SK-N-SH (cell line): ENCODE measurements around the gene FCER1A. TPM values are rescaled to one million over a fixed set of nuclear protein-coding genes. Genes with fewer than 3 reads are reported as not detected.

Experiments
- CTCF ChIA-PET: fragments of 300-600, 350-600 bp; formaldehyde crosslinking; extraction: SDS; loops from one replicate; lab custom pipeline; 2021; lab: Yijun Ruan, JAX
- POLR2A ChIA-PET: fragments of 350-600 bp; sonication (Branson Sonifier 250); formaldehyde crosslinking; extraction: SDS; loops from one replicate; lab custom pipeline; 2020; ENCODE audit warnings: antibody characterized with exemption, inconsistent platforms; lab: Yijun Ruan, JAX
- DNase-seq: peaks from one replicate; pipeline ENCODE4 v3.0.0; 2012
- H2AFZ ChIP-seq: fragments of 200-600 bp; sonication (generic); 2 replicates; pipeline ENCODE4 v1.8.1; 2016; ENCODE audit warnings: antibody characterized with exemption, mild to moderate bottlenecking, low read depth
- H3F3A ChIP-seq: fragments of 200-600 bp; sonication (generic); replicated peaks from 2 replicates; pipeline ENCODE3; 2016; ENCODE audit warnings: antibody characterized with exemption, mild to moderate bottlenecking; ENCODE audit not compliant: insufficient read depth
- H3K27ac ChIP-seq, 2 experiments: fragments of 200-500 bp in 1 of 2; fragments of 200-600 bp in 1 of 2; sonication (Bioruptor generic) in 1 of 2; sonication (generic), shearing (Covaris generic) in 1 of 2; 2 replicates each; pipeline versions ENCODE4 v1.5.1 to v1.6.1; 2014 to 2016; ENCODE audit warnings: low read depth in 2 of 2, inconsistent platforms in 1 of 2, low read length in 1 of 2, mild to moderate bottlenecking in 1 of 2, mixed read lengths in 1 of 2
- H3K27me3 ChIP-seq: fragments of 200-600 bp; sonication (generic), shearing (Covaris generic); 2 replicates; pipeline ENCODE4 v1.6.1; 2016; ENCODE audit warnings: mixed run types; ENCODE audit not compliant: insufficient read depth
- H3K36me3 ChIP-seq, 2 experiments: fragments of 200-500 bp in 1 of 2; fragments of 200-600 bp in 1 of 2; sonication (Bioruptor generic) in 1 of 2; sonication (generic) in 1 of 2; replicated peaks in 1 of 2; 2 replicates each; pipeline versions ENCODE3 to v1.5.1; 2014 to 2016; ENCODE audit warnings: low read length in 1 of 2, mild to moderate bottlenecking in 1 of 2; ENCODE audit not compliant: insufficient read depth in 2 of 2, control insufficient read depth in 1 of 2
- H3K4me1 ChIP-seq, 2 experiments: fragments of 200-500 bp in 1 of 2; fragments of 200-600 bp in 1 of 2; sonication (Bioruptor generic) in 1 of 2; sonication (generic), shearing (Covaris generic) in 1 of 2; 2 replicates each; pipeline versions ENCODE4 v1.5.1 to v1.6.1; 2014 to 2016; ENCODE audit warnings: low read depth in 1 of 2, low read length in 1 of 2, mixed run types in 1 of 2; ENCODE audit not compliant: insufficient read depth in 2 of 2, control insufficient read depth in 1 of 2
- H3K4me2 ChIP-seq: fragments of 200-600 bp; sonication (generic), shearing (Covaris generic); 2 replicates; pipeline ENCODE4 v1.6.1; 2017; ENCODE audit warnings: mixed run types
- H3K4me3 ChIP-seq, 2 experiments: fragments of 200-500 bp in 1 of 2; fragments of 200-600 bp in 1 of 2; sonication (Bioruptor generic) in 1 of 2; sonication (generic), shearing (Covaris generic) in 1 of 2; 2 replicates each; pipeline versions ENCODE4 v1.5.1 to v1.8.1; 2014 to 2016; ENCODE audit warnings: low read depth in 2 of 2, inconsistent platforms in 1 of 2, low read length in 1 of 2, mild to moderate bottlenecking in 1 of 2, mixed read lengths in 1 of 2, moderate library complexity in 1 of 2
- H3K79me2 ChIP-seq: fragments of 200-600 bp; sonication (generic); 2 replicates; pipeline ENCODE4 v1.8.1; 2017; ENCODE audit warnings: mild to moderate bottlenecking; ENCODE audit not compliant: insufficient read depth
- H3K9ac ChIP-seq: fragments of 200-600 bp; sonication (generic); 2 replicates; pipeline ENCODE4 v1.6.1; 2017; ENCODE audit warnings: mixed run types
- H3K9me2 ChIP-seq: fragments of 200-600 bp; sonication (generic); 2 replicates; pipeline ENCODE4 v1.6.1; 2017; ENCODE audit warnings: mixed run types
- H3K9me3 ChIP-seq: fragments of 200-600 bp; sonication (generic); 2 replicates; pipeline ENCODE4 v1.6.1; 2017; ENCODE audit warnings: mixed run types, mild to moderate bottlenecking, moderate library complexity
- H4K20me1 ChIP-seq: fragments of 200-600 bp; sonication (generic); 2 replicates; pipeline ENCODE4 v1.6.1; 2017; ENCODE audit warnings: mild to moderate bottlenecking, mixed run types; ENCODE audit not compliant: insufficient read depth
- CHD2 ChIP-seq: fragments of 150-350 bp; IDR thresholded peaks from 2 replicates; pipeline ENCODE4 v1.6.1; 2018; ENCODE audit warnings: low read length; ENCODE audit not compliant: partially characterized antibody
- ELF1 ChIP-seq: IDR thresholded peaks from 2 replicates; pipeline ENCODE4 v1.4.0; 2012
- EP300 ChIP-seq, 2 experiments: IDR thresholded peaks; 2 replicates each; pipeline versions ENCODE4 v1.4.0 to v1.6.1; 2012; ENCODE audit warnings: borderline replicate concordance in 1 of 2, low read depth in 1 of 2, low read length in 1 of 2
- EZH2phosphoT487 ChIP-seq: fragments of 200-600 bp; sonication (generic); IDR thresholded peaks from 2 replicates; pipeline ENCODE4 v1.6.1; 2017; ENCODE audit warnings: low read depth, mixed run types, mild to moderate bottlenecking, antibody characterized with exemption, moderate library complexity, borderline replicate concordance
- FOSL2 ChIP-seq: IDR thresholded peaks from 2 replicates; pipeline ENCODE4 v1.4.0; 2012; ENCODE audit warnings: low read depth, mild to moderate bottlenecking, moderate library complexity, borderline replicate concordance
- FOXJ3 ChIP-seq: sonication (generic); formaldehyde crosslinking; IDR thresholded peaks from 2 replicates; pipeline ENCODE4 v1.5.1; 2020; ENCODE audit warnings: mild to moderate bottlenecking, missing genetic modification reagents
- GABPA ChIP-seq: IDR thresholded peaks from 2 replicates; pipeline ENCODE4 v1.4.0; 2012; ENCODE audit warnings: low read depth, mild to moderate bottlenecking
- MAX ChIP-seq: IDR thresholded peaks from 2 replicates; pipeline ENCODE4 v1.4.0; 2012; ENCODE audit warnings: low read depth
- MEF2A ChIP-seq: IDR thresholded peaks from 2 replicates; pipeline ENCODE4 v1.4.0; 2012; ENCODE audit warnings: low read depth, borderline replicate concordance
- MXI1 ChIP-seq: IDR thresholded peaks from 2 replicates; pipeline ENCODE4 v1.6.1; 2012; ENCODE audit warnings: mild to moderate bottlenecking, low read depth, low read length, improper control_type of control experiment
- NFIC ChIP-seq: IDR thresholded peaks from 2 replicates; pipeline ENCODE4 v1.4.0; 2012; ENCODE audit warnings: borderline replicate concordance
- NRF1 ChIP-seq: IDR thresholded peaks from 2 replicates; pipeline ENCODE4 v1.6.1; 2012; ENCODE audit warnings: low read depth, mild to moderate bottlenecking, low read length
- PBX3 ChIP-seq: IDR thresholded peaks from 2 replicates; pipeline ENCODE4; 2012
- RAD21 ChIP-seq: IDR thresholded peaks from 2 replicates; pipeline ENCODE4 v1.6.1; 2012; ENCODE audit warnings: mild to moderate bottlenecking, low read length
- RXRA ChIP-seq: IDR thresholded peaks from 2 replicates; pipeline ENCODE4 v1.4.0; 2012; ENCODE audit warnings: low read depth, mild to moderate bottlenecking, borderline replicate concordance
- TAF1 ChIP-seq: IDR thresholded peaks from 2 replicates; pipeline ENCODE4 v1.6.1; 2012; ENCODE audit warnings: low read depth, mild to moderate bottlenecking, low read length, moderate library complexity, borderline replicate concordance
- TCF12 ChIP-seq: IDR thresholded peaks from 2 replicates; pipeline ENCODE4 v1.4.0; 2012
- USF2 ChIP-seq: fragments of 150-350 bp; IDR thresholded peaks from 2 replicates; pipeline ENCODE4 v1.6.1; 2017; ENCODE audit warnings: antibody characterized with exemption, low read length, low read depth, borderline replicate concordance
- ZBTB33 ChIP-seq: IDR thresholded peaks from 2 replicates; pipeline ENCODE4 v1.4.0; 2012; ENCODE audit warnings: low read depth, borderline replicate concordance
- polyA plus RNA-seq, 3 experiments: library from polyadenylated mRNA; depleted of rRNA; stranded (reverse); fragments of >200 nt; gene quantifications; 2 replicates each; pipeline ENCODE4 v1.2.3, GENCODE V29; 2012

FCER1A gene
- polyA plus RNA-seq, 1 of the 3 experiments (the other 2 are of a cell fraction), result not detected

- no peaks in the 10 kb centered on the region for H3K4me1 ChIP-seq
- no peaks in the 10 kb centered on the region for H3K36me3 ChIP-seq
- no peaks in the 10 kb centered on the region for H3K27me3 ChIP-seq
- DNase-seq, result no peak
- no peaks in the 10 kb centered on the region for H3K9me3 ChIP-seq
- TF ChIP-seq CHD2, result no peak
- TF ChIP-seq MEF2A, result no peak
- no peak for TF ChIP-seq MXI1
- TF ChIP-seq FOXJ3 (CRISPR knock-in tag), result no peak
- no peak for TF ChIP-seq PBX3
- TF ChIP-seq TAF1, result no peak
- no peak for TF ChIP-seq EP300 (IDR thresholded peaks at IDR 0.05; ENCODE audit: borderline replicate concordance in 1 of 2, low read depth in 1 of 2, low read length in 1 of 2)
- TF ChIP-seq TCF12, result no peak
- no peak for TF ChIP-seq ZBTB33
- no peak for TF ChIP-seq NFIC
- TF ChIP-seq GABPA, result no peak
- H3K9me2 ChIP-seq, result no peaks in the 10 kb centered on the region
- no peak overlapping the region for H3K4me2 ChIP-seq
- H3F3A ChIP-seq, result no peaks in the 10 kb centered on the region
- no peak overlapping the region for H3K27ac ChIP-seq
- CTCF ChIA-PET, result no interaction called here
- no peaks in the 10 kb centered on the region for H3K79me2 ChIP-seq
- POLR2A ChIA-PET, result no interaction called here
- H3K9ac ChIP-seq, result no peak overlapping the region
- no peaks in the 10 kb centered on the region for H4K20me1 ChIP-seq
- no peak overlapping the region for H3K4me3 ChIP-seq
- no peak overlapping the region for H2AFZ ChIP-seq
These were observed 9.5 kb downstream of the FCER1A start for GRCh38 chr1:159311679-159312078.

GRCh38 chr1:159315381-159315780 lies 13.2 kb downstream of the FCER1A start:
- Histone ChIP-seq H3K36me3 (no peaks in the 10 kb centered on the region), H3K4me3 (no peak overlapping the region), H3K4me2 (no peak overlapping the region), H3F3A (no peaks in the 10 kb centered on the region), H3K9me3 (no peaks in the 10 kb centered on the region), H3K27me3 (no peaks in the 10 kb centered on the region), H4K20me1 (no peaks in the 10 kb centered on the region), H2AFZ (no peak overlapping the region), H3K9ac (no peak overlapping the region), H3K9me2 (no peaks in the 10 kb centered on the region), H3K4me1 (no peaks in the 10 kb centered on the region), H3K79me2 (no peaks in the 10 kb centered on the region), H3K27ac (no peak overlapping the region)
- no peak for DNase-seq
- TF ChIP-seq USF2 (no peak), FOSL2 (no peak), RAD21 (no peak), ELF1 (no peak), MAX (no peak), NRF1 (no peak), CHD2 (no peak), RXRA (no peak), GABPA (no peak), EZH2phosphoT487 (no peak)
- ChIA-PET POLR2A (no interaction called here), CTCF (no interaction called here)
